ENCODE results near the gene TTC33.
"Not testable (repeated sequence)": the region's sequence is repeated elsewhere in the genome, so short reads cannot be mapped to it uniquely, and the experiment has no call there.

Gene TTC33

DNA sequence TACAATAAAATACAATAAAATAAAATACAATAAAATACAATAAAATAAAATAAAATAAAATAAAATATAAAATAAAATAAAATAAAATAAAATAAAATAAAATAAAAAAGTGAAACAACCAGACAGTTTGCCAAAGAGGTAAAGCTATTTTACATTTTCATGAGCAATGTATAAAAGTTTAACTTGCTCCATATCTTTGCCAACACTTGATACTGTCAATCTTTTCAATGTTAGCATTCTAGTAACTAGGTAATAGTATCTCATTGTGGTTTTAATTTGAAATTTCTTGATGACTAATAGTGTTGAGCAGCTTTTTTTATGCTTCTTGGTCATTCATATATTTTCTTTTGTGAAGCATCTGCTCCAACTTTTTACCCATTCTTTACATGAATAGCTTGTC, 17.3 kb downstream of the TTC33 start:
- DNase-seq (ENCODE audit: low spot score): no peak
- in situ Hi-C loops (cut with MboI; ENCODE audit: low sequenced_read_pairs, unreplicated experiment): no loop called here
- TF ChIP-seq, protein P1, sequence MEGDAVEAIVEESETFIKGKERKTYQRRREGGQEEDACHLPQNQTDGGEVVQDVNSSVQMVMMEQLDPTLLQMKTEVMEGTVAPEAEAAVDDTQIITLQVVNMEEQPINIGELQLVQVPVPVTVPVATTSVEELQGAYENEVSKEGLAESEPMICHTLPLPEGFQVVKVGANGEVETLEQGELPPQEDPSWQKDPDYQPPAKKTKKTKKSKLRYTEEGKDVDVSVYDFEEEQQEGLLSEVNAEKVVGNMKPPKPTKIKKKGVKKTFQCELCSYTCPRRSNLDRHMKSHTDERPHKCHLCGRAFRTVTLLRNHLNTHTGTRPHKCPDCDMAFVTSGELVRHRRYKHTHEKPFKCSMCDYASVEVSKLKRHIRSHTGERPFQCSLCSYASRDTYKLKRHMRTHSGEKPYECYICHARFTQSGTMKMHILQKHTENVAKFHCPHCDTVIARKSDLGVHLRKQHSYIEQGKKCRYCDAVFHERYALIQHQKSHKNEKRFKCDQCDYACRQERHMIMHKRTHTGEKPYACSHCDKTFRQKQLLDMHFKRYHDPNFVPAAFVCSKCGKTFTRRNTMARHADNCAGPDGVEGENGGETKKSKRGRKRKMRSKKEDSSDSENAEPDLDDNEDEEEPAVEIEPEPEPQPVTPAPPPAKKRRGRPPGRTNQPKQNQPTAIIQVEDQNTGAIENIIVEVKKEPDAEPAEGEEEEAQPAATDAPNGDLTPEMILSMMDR (IDR thresholded peaks at IDR 0.05; ENCODE audit: borderline replicate concordance, control extremely low read depth, extremely low read depth, insufficient read depth, missing control alignments): no peak

DNA sequence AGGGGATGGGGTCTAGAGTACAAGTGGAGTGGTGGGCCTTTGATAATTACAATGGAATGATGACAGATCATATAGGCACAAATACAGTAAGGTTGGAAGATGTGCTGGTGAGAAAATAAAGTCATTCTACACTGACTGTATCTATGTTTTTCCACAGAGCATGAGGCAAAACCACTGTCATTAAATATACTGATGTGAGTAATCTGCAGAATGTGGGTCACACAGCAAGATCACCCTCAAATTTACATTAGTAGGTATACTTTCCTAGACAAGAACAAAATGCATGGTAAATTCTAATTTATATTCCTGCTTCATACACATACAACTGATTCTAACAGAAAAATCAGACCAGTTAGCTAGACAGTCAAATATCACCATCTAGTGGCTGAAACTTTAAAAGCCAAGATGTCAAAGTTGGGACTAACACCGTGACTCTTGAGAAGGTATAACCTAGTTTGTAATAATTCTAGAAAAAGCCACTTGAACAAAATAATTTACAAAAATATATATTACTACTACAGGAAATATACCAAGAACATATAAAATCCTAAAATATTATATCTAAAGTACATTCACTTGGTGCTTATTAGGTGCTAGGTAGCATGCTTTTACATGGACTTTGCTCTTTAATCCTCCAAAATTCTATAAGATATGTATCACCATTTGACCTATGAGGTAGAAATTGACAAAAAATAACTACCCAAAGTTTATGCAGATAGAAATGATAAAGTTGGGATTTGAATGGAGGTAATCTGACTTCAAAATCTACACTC, 19.5 kb downstream of the TTC33 start:
- TF ChIP-seq, protein P1 (IDR thresholded peaks at IDR 0.05; ENCODE audit: borderline replicate concordance, control extremely low read depth, extremely low read depth, insufficient read depth, missing control alignments): peak; percentile 55
- in situ Hi-C loops (cut with MboI; ENCODE audit: low sequenced_read_pairs, unreplicated experiment): no loop called here
- DNase-seq (ENCODE audit: low spot score): peak; percentile 36

DNA sequence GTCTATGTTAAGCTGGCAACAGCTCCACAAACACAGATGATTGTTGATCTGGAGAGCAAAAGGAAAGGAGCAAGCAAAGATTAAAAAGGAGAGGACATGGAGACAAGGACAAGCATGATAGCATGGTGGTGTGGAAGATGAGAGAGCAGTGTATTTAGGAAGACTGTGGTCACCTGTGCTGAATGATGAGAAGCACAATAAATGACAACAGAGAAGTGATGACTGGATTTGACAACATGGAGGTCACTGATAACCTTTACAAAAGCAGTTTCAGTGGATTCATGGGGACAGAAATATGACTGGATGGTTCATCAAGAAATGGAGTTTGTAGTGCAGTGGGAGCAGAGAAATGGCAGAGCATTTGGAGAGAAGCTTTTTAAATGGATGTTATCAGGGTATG, 20.2 kb downstream of the TTC33 start:
- in situ Hi-C loops (cut with MboI; ENCODE audit: low sequenced_read_pairs, unreplicated experiment): no loop called here
- TF ChIP-seq, protein P1 (IDR thresholded peaks at IDR 0.05; ENCODE audit: borderline replicate concordance, control extremely low read depth, extremely low read depth, insufficient read depth, missing control alignments): no peak
- no peak for DNase-seq (ENCODE audit: low spot score)

DNA sequence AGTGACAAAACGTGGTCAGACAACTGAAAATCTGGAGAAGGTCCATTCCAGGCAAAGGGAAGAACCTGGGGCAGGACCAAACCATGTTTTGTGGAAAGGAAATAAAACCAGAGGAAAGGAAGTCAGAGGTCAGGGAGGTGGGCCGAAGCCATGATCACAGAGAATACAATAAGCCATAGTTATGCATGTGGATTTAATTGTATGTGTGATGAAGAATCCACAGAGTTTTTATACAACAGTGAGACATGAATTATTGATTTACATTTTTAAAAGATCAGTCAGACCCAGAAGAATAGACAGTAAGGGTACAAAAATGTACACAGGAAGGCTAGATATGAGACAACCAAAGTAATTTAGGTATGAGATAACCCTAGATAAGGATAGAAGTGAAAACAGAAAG, 20.8 kb downstream of the TTC33 start:
- TF ChIP-seq, protein P1 (IDR thresholded peaks at IDR 0.05; ENCODE audit: borderline replicate concordance, control extremely low read depth, extremely low read depth, insufficient read depth, missing control alignments): no peak
- DNase-seq (ENCODE audit: low spot score): no peak
- in situ Hi-C loops (cut with MboI; ENCODE audit: low sequenced_read_pairs, unreplicated experiment): no loop called here

DNA sequence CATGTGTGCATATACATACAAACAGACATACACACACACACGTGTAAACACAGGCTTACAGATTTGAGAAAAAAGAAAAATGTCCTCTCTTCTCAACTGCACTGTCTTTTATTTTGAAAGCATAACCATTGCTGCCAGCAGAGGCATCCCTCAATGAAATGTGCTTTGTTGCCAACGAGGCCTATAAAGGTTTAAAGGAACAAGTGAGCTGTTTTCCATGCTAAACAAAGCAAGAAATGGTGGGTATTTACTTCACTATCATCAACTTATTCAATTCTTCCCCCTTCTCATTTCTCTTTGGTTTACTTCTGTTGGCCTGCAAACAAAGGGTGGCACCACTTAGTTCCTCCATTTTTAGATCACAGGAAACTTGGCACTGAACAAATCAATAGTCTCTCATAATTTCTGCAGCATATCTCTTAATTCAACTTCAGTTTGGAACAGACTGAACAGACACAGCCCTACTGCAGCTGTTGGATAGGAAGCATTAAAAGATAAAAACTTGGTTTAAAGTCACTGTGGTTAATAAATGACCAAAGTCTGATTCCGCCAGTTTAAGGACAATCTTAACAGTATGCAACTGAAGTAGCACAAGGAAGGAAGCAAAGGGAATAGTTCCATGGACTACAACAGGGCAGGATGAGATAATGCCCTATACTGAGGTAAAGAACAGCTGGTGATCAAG, 21.7 kb downstream of the TTC33 start:
- TF ChIP-seq, protein P1 (IDR thresholded peaks at IDR 0.05; ENCODE audit: borderline replicate concordance, control extremely low read depth, extremely low read depth, insufficient read depth, missing control alignments): no peak
- DNase-seq (ENCODE audit: low spot score): no peak
- in situ Hi-C loops (cut with MboI; ENCODE audit: low sequenced_read_pairs, unreplicated experiment): no loop called here

DNA sequence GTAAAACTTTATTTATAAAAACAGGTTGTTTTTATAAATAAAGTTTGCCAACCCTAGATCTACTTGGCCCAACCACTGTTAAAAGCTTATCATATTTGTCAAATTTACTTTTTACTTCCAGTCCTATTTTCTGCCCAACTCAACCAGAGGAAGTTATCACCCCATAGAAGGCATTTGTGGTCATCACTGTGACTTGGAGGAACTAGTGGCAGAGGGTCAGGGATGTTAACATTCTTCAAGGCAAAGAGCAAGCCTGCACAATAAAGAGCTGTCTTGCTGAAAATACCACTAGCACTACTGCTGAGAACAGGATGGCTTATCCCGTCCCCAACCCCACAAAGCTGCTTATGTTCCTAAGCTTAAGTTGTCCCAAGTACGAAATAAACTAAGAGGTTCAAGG, 22.3 kb downstream of the TTC33 start:
- in situ Hi-C loops (cut with MboI; ENCODE audit: low sequenced_read_pairs, unreplicated experiment): no loop called here
- no peak for DNase-seq (ENCODE audit: low spot score)

DNA sequence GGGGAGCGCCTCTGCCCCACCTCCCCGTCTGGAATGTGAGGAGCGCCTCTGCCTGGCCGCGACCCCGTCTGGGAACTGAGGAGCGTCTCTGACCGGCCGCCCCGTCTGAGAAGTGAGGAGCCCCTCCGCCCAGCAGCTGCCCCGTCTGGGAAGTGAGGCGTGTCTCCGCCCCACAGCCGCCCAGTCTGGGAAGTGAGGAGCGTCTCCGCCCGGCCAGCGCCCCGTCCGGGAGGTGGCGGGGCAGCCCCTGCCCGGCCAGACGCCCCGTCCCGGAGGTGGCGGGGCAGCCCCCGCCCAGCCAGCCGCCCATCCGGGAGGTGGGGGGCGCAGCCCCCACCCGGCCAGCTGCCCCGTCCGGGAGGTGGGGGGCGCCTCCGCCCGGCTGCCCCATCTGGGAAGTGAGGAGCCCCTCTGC, 33.3 kb downstream of the TTC33 start:
- in situ Hi-C loops (cut with MboI; ENCODE audit: low sequenced_read_pairs, unreplicated experiment); DNase-seq (ENCODE audit: low spot score): not testable (repeated sequence)

More for the DNA sequence above, 22.3 kb downstream of the TTC33 start:
- TF ChIP-seq, protein P1 (IDR thresholded peaks at IDR 0.05; ENCODE audit: borderline replicate concordance, control extremely low read depth, extremely low read depth, insufficient read depth, missing control alignments): no peak

Measured in GM13976 (cell line).